SK-N-MC (cell line): ENCODE data around the gene ZNHIT6.
A peak's percentile ranks its signal among the peaks of the same experiment; 100 is the strongest.
"Not testable (repeated sequence)": the region's sequence is repeated elsewhere in the genome, so short reads cannot be mapped to it uniquely, and the experiment has no call there.

Source experiments
- DNase-seq: peaks from one replicate; pipeline ENCODE4 v3.0.0-alpha.2; 2011; ENCODE audit warnings: low read depth, low spot score
- H3K27ac ChIP-seq: fragments of 200-600 bp; sonication (generic); 2 replicates; pipeline ENCODE4 v1.5.1; 2016; ENCODE audit warnings: mixed run types
- H3K36me3 ChIP-seq: fragments of 200-600 bp; sonication (generic); 2 replicates; pipeline ENCODE4 v1.6.1; 2017; ENCODE audit warnings: antibody characterized with exemption, low read length, mixed read lengths; ENCODE audit not compliant: insufficient read depth
- H3K4me3 ChIP-seq: fragments of 200-600 bp; sonication (generic); 2 replicates; pipeline ENCODE4 v1.5.1; 2016
- H3K9ac ChIP-seq: fragments of 200-600 bp; sonication (generic); 2 replicates; pipeline ENCODE4 v1.8.0; 2017; ENCODE audit warnings: mixed run types, mixed read lengths; ENCODE audit not compliant: insufficient read length
- H3K9me3 ChIP-seq: fragments of 200-600 bp; sonication (generic); 2 replicates; pipeline ENCODE4 v1.6.1; 2017; ENCODE audit warnings: low read depth, mild to moderate bottlenecking, antibody characterized with exemption, low read length, moderate library complexity, mixed read lengths
- EZH2 ChIP-seq: fragments of 200-600 bp; sonication (generic); IDR thresholded peaks from one replicate; pipeline ENCODE4 v1.6.1; 2017; ENCODE audit warnings: antibody characterized with exemption
- FOXP2 ChIP-seq: optimal IDR thresholded peaks from 2 replicates; pipeline ENCODE3; 2011; ENCODE audit warnings: mild to moderate bottlenecking, moderate library complexity; ENCODE audit not compliant: insufficient read depth; ENCODE audit errors: extremely low read length, control extremely low read depth
- POLR2AphosphoS5 ChIP-seq: IDR thresholded peaks from 2 replicates; pipeline ENCODE4 v1.6.1; 2012; ENCODE audit warnings: mild to moderate bottlenecking, low read depth, low read length, borderline replicate concordance

The ZNHIT6 gene, protein sequence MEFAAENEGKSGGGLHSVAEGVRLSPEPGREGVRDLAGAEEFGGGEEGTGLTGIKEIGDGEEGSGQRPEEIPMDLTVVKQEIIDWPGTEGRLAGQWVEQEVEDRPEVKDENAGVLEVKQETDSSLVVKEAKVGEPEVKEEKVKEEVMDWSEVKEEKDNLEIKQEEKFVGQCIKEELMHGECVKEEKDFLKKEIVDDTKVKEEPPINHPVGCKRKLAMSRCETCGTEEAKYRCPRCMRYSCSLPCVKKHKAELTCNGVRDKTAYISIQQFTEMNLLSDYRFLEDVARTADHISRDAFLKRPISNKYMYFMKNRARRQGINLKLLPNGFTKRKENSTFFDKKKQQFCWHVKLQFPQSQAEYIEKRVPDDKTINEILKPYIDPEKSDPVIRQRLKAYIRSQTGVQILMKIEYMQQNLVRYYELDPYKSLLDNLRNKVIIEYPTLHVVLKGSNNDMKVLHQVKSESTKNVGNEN

DNA sequence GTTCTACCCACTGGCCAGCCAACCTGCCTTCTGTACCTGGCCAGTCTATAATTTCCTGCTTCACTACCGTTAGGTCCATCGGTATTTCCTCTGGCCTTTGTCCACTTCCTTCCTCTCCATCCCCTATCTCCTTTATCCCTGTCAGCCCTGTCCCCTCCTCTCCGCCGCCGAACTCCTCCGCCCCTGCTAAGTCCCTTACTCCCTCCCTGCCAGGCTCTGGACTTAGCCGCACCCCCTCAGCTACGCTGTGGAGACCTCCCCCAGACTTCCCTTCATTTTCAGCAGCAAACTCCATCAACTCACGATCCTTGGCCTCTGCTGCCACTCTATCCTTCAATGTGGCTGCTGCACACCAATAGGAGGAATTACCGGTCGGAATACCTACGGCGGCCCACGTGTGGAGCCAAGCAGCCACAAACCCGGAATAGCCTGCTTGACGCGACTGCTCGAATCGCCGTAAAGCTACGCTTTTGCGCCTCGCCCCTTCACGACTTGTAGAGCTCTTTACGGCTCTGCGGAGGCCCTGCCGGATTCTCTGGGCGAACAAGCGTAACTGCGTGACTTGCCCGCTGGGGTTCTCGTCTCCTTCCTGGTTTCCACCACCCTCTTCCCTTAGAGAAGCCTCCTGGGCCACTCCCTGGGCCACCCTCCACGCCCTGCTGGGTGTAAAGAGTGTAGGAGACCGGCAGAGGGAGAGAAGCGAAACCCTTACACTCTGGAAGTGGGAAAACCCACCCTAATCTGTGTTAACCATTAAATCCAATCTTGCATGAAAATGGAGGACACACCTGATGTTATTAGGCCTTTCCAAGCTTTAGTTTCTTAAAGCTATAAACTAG, at the start of gene ZNHIT6:
Gene ZNHIT6 (minus strand): TSS at position 444 of the 839 bp plus-strand sequence. CDS start 149 bp downstream, at position 295.
- peak; percentile 80 for DNase-seq
- Histone ChIP-seq H3K27ac (peak within 1 kb of the TSS; percentile 72), H3K9ac (peak within 1 kb of the TSS; percentile 87), H3K36me3 (peaks cover 30% of the 10 kb centered on the region), H3K9me3 (no peaks in the 10 kb centered on the region), H3K4me3 (peak within 1 kb of the TSS; percentile 85)
- TF ChIP-seq FOXP2 (no peak), POLR2AphosphoS5 (peak; percentile 90), EZH2 (no peak)

DNA sequence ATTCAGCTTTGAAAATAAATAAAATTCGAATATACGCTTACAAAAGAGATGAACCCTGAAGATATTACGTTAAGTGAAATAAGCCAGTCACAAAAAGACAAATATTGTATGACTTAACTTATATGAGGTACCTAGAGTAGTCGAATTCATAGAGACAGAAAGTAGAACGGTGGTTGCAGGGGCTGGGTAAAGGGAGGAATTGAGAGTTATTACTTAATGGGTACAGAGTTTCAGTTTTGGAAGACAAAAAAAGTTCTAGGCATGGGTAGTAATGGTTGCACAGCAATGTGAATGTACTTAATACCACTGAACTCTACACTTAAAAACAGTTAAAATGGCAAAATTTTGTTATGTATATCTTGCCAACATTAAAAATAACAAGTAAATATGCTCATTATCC, 48.6 kb upstream of the ZNHIT6 start:
- Histone ChIP-seq H3K36me3 (no peaks in the 10 kb centered on the region), H3K4me3 (no peak overlapping the region), H3K9me3 (no peaks in the 10 kb centered on the region), H3K9ac (no peak overlapping the region), H3K27ac (no peak overlapping the region)
- TF ChIP-seq POLR2AphosphoS5 (no peak), EZH2 (no peak), FOXP2 (no peak)
- DNase-seq: no peak

DNA sequence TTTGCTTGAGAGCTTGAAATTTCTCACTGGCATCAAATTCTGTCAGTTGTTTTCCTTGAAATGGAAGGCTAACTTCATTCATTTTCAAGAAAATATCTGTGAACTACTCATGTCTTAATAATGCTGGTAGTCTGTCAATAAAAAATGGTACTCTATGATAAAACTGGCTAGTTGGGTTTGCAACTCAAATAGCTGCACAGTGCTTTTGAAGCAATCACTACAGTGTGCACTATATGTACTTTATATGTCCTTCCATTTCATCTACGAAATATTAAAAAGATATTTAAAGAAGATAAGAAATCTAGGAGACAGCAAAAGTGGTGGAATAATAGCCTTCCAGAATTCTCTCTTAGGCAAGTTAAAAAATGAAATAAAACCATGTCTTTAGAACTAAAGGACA, 39.9 kb upstream of the ZNHIT6 start:
- TF ChIP-seq EZH2 (no peak), FOXP2 (no peak), POLR2AphosphoS5 (no peak)
- no peaks in the 10 kb centered on the region for H3K36me3 ChIP-seq

DNA sequence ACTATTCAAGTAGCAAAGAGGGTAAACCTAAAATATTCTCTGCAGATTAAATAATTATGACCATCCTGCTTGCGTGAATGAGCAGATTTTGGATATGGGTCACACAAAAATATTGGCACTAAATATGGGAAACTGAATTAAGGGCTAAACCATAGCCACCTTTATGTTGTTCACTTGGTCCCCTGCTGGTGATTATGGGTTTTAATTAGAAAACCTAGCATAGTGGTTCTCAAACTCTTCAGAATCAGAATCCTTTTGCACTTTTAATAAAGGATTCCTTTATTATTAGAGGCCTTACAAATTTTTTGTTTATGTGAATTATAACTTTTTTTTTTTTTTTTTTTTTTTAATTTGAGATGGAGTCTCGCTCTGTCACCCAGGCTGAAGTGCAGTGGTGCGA, 38.5 kb upstream of the ZNHIT6 start:
- Histone ChIP-seq H3K4me3 (no peak overlapping the region), H3K27ac (no peak overlapping the region), H3K9ac (no peak overlapping the region), H3K36me3 (no peaks in the 10 kb centered on the region), H3K9me3 (no peaks in the 10 kb centered on the region)
- no peak for TF ChIP-seq POLR2AphosphoS5
- TF ChIP-seq FOXP2: no peak
- TF ChIP-seq EZH2: no peak
- DNase-seq: no peak

More for the DNA sequence above, 39.9 kb upstream of the ZNHIT6 start:
- Histone ChIP-seq H3K9me3 (no peaks in the 10 kb centered on the region), H3K9ac (no peak overlapping the region), H3K4me3 (no peak overlapping the region), H3K27ac (no peak overlapping the region)
- no peak for DNase-seq

DNA sequence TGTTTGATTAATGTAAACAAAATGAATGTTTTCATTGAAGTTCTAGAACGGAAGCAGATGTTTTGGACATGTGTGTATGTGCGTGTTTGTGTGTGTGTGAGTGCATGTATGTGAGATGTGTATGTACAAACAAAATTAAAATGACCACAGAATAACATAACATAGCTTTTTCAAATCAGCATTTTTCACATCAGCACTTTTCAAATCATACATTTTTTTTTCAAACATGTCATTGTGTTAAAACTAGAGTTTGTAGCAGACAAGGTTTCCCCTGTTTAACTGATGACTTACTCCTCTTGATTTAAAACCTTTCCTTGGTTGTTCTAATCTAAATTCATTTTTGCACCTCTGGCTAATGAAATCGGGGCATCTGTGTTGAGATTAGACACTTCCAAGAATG, 35.6 kb upstream of the ZNHIT6 start:
- Histone ChIP-seq H3K27ac (no peak overlapping the region), H3K36me3 (no peaks in the 10 kb centered on the region), H3K9ac (no peak overlapping the region), H3K4me3 (no peak overlapping the region), H3K9me3 (no peaks in the 10 kb centered on the region)
- TF ChIP-seq POLR2AphosphoS5 (no peak), EZH2 (no peak), FOXP2 (no peak)
- DNase-seq: no peak

DNA sequence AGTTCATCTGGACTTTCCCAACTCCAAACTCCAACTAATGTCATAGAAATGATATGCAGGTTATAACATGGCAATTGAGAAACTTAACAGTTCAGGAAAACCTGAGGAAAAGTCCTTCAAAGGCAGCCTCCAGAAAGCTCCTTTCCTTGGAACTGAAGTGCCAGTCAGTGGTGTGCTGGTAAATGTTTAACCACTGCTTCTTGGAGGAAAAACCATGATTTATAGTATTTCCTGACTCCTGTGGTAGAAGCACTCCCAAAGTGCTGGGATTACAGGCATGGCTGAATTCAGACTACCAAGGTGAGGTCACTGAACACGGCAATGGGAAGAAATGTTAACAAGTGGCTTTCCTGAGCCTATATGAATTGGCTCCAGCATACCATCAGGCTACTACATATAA, 26.7 kb upstream of the ZNHIT6 start:
- TF ChIP-seq FOXP2 (no peak), EZH2 (no peak), POLR2AphosphoS5 (no peak)
- H3K9ac ChIP-seq: no peak overlapping the region

DNA sequence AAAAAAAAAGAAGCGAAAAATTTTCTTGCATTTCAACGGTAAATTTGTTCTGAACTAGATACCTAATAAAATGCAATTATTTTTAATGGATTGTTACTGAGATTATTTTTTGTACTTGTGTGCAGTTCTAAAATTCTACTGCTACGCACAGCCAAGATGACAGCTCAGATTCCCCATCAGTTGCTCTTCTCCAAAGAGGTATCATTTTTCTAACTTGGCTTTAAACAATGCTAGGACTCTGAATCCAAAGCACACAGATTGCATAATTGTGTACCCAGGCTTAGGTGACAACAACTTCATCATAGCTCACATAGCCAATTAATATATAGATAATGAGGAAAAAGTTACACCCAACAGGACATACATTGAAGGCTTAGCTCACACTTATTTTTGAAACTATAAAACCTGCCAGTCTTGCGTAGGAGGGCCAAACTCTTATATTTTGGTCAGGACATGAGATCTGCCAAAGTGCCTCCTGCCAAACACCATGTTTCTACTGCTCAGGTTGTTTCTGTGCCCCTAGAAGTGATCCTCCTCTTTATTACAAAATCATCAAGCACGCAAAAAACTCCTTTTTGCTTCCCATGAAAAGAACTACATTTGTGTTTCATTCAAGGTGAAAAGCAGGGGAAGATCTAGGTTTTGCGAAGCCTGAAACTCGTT, 10.6 kb upstream of the ZNHIT6 start:
- TF ChIP-seq FOXP2 (no peak), EZH2 (no peak), POLR2AphosphoS5 (no peak)
- no peak for DNase-seq
- Histone ChIP-seq H3K9me3 (no peaks in the 10 kb centered on the region), H3K36me3 (no peaks in the 10 kb centered on the region), H3K27ac (no peak overlapping the region), H3K9ac (no peak overlapping the region), H3K4me3 (no peak overlapping the region)

More for the DNA sequence above, 26.7 kb upstream of the ZNHIT6 start:
- Histone ChIP-seq H3K4me3 (no peak overlapping the region), H3K36me3 (no peaks in the 10 kb centered on the region), H3K27ac (no peak overlapping the region), H3K9me3 (no peaks in the 10 kb centered on the region)
- no peak for DNase-seq

DNA sequence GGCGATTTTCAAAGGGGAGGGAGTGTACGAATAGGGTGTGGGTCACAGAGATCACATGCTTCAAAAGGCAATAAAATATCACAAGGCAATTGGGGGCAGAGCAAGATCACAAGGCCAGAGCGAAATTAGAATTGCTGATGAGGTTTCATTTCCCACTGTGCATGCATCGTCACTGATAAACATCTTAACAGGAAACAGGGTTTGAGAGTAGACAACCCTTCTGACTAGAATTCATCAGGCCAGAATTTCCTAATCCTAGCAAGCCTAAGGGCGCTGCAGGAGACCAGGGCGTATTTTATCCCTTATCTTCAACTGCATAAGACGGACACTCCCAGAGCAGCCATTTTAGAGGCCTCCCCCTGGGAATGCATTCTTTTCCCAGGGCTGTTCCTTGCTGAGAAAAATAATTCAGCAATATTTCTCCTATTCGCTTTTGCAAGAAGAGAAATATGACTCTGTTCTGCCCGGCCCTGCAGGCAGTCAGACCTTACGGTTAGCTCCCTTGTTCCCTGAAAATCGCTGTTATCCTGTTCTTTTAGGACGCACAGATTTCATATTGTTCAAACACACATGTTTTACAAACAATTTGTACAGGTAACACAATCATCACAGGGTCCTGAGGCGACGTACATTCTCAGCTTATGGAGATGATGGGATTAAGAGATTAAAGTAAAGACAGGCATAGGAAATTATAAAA, 6.3 kb upstream of the ZNHIT6 start:
- peak overlapping the region; percentile 42 for H3K4me3 ChIP-seq
- 0 out of 2 replicates have a peak overlapping the region, but pooled peaks have one; percentile 42 for H3K27ac ChIP-seq
- H3K9me3 ChIP-seq, H3K9ac ChIP-seq, H3K36me3 ChIP-seq: not testable (repeated sequence)
- peak; percentile 66 for DNase-seq
